Colonic mucosa (tissue), 4 donors: ENCODE results near the gene ZNF385C. TPM values are rescaled to one million over a fixed set of nuclear protein-coding genes. Genes with fewer than 3 reads are reported as not detected.

Experiments
- DNase-seq: peaks from one replicate; pipeline ENCODE4 v3.0.0-alpha.2; 2020
- H3K27ac ChIP-seq: fragments of 200-600 bp; one replicate; pipeline ENCODE4 v1.8.0; 2021
- H3K27me3 ChIP-seq: fragments of 200-600 bp; one replicate; pipeline ENCODE4 v1.8.0; 2021
- H3K36me3 ChIP-seq: fragments of 200-600 bp; one replicate; pipeline ENCODE4 v1.8.0; 2021
- H3K4me1 ChIP-seq: fragments of 200-600 bp; one replicate; pipeline ENCODE4 v1.8.0; 2021; ENCODE audit warnings: mild to moderate bottlenecking
- H3K4me3 ChIP-seq: fragments of 200-600 bp; one replicate; pipeline ENCODE4 v1.8.0; 2021
- H3K9ac ChIP-seq, 2 donors: one replicate each; pipeline ENCODE4 v1.7.0; 2013; ENCODE audit warnings: control low read depth in 2 of 2, low read depth in 2 of 2, low read length in 2 of 2
- H3K9me3 ChIP-seq: fragments of 200-600 bp; one replicate; pipeline ENCODE4 v1.8.0; 2021
- intact Hi-C: fragments of 100-400 bp; cut with DNase I; formaldehyde crosslinking; loops from one replicate; pipeline ENCODE4 v1.14.1; 2022
- total RNA-seq, 2 donors: library from RNA; stranded (reverse); fragmentation: NEBNext Ultra II Directional in 1 of 2; extraction: Animal tissue kit (Norgen Biotek cat#: 25700) in 1 of 2; gene quantifications; one replicate each; pipeline ENCODE4 v1.2.1, GENCODE V29; 2021
- TF ChIP-seq, protein P1 (sequence below): fragments of 200-600 bp; IDR thresholded peaks from one replicate; pipeline ENCODE4 v1.8.0; 2022; ENCODE audit warnings: antibody characterized with exemption, mild to moderate bottlenecking
- donor health status: healthy.
- donor health status: DM: no; HTN: no; CAD: no.
- donor health status: DM: no; HTN: no; CAD: no.

Gene ZNF385C
- total RNA-seq, 2 donors from 2014 or later = 0.20 to 0.32 TPM

DNA sequence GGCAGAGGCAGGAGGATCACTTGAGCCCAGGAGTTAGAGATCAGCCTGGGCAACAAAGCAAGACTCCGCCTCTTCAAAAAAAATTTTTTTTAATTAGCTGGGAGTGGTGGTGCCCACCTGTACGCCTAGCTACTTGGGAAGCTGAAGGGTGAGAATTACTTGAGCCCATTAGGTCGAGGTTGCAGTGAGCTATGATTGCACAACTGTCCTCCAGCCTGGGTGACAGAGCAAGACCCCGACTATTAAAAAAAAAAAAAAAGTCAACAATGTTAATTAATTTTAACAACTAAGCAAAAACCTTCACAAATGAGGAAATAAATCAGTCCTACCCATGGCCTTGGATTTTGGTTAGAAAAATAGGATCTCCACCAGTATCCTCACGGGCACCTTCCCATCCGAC is 8.9 kb upstream of the ZNF385C start:
- H3K27ac ChIP-seq = no peak overlapping the region
- no peaks in the 10 kb centered on the region for H3K9me3 ChIP-seq
- no peaks in the 10 kb centered on the region for H3K36me3 ChIP-seq
- DNase-seq = no peak
- TF ChIP-seq, protein P1, sequence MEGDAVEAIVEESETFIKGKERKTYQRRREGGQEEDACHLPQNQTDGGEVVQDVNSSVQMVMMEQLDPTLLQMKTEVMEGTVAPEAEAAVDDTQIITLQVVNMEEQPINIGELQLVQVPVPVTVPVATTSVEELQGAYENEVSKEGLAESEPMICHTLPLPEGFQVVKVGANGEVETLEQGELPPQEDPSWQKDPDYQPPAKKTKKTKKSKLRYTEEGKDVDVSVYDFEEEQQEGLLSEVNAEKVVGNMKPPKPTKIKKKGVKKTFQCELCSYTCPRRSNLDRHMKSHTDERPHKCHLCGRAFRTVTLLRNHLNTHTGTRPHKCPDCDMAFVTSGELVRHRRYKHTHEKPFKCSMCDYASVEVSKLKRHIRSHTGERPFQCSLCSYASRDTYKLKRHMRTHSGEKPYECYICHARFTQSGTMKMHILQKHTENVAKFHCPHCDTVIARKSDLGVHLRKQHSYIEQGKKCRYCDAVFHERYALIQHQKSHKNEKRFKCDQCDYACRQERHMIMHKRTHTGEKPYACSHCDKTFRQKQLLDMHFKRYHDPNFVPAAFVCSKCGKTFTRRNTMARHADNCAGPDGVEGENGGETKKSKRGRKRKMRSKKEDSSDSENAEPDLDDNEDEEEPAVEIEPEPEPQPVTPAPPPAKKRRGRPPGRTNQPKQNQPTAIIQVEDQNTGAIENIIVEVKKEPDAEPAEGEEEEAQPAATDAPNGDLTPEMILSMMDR = no peak
- H3K4me1 ChIP-seq = peaks cover 9% of the 10 kb centered on the region
- H3K4me3 ChIP-seq = peak overlapping the region; percentile 22
- H3K27me3 ChIP-seq = no peaks in the 10 kb centered on the region
- H3K9ac ChIP-seq = no peak overlapping the region
- intact Hi-C loops = no loop called here

DNA sequence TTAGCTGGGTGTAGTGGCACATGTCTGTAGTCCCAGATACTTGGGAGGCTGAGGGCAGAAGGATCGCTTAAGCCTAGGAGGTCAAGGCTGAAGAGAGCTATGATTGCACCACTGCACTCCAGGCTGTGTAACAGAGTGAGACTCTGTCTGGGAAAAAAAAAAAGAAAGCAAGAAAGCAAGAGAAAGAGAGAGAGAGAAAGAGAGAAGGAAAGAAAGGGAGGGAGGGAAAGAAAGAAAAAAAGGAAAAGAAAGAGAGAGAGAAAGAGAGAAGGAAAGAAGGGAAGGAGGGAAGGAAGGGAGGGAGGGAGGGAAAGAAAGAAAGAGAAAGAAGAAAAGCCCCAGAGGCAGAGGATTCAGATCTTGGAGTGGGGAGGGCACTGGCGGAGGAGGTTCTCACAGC is 7.7 kb upstream of the ZNF385C start:
- Histone ChIP-seq H3K36me3 (no peaks in the 10 kb centered on the region), H3K4me1 (no peaks in the 10 kb centered on the region), H3K27me3 (no peaks in the 10 kb centered on the region), H3K4me3 (no peak overlapping the region), H3K27ac (no peak overlapping the region), H3K9me3 (no peaks in the 10 kb centered on the region), H3K9ac (no peak overlapping the region)
- no peak for DNase-seq
- intact Hi-C loops = no loop called here
- TF ChIP-seq, protein P1 = no peak

DNA sequence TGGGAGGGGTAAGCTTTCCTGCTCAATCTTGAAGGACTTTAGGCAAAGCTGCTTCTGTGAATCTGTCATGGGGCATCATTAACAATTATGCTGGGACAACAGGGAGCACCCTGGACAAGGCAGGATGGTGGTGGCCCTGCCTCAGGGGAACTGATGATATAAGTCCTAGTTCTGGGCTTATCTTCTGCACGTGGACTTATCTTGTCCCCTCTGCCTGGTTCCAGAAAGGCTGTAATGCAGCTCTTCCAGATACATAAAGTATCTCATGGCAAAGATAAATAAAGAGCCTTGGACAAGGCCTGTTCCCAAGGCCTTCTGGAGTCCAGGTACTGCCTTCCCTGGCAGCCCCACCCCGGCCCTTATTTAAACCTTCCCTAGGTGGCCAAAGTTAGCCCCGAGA is 6.0 kb upstream of the ZNF385C start:
- H3K27ac ChIP-seq = no peak overlapping the region
- no peaks in the 10 kb centered on the region for H3K36me3 ChIP-seq
- H3K4me3 ChIP-seq = no peak overlapping the region
- no peaks in the 10 kb centered on the region for H3K9me3 ChIP-seq
- H3K27me3 ChIP-seq = no peaks in the 10 kb centered on the region
- H3K4me1 ChIP-seq = no peaks in the 10 kb centered on the region
- TF ChIP-seq, protein P1 = no peak
- H3K9ac ChIP-seq = no peak overlapping the region
- no peak for DNase-seq
- intact Hi-C loops = loop anchor here (5.0 kb wide), 2 partner anchors 37 to 77 kb away; no protein-coding TSS in a partner anchor

DNA sequence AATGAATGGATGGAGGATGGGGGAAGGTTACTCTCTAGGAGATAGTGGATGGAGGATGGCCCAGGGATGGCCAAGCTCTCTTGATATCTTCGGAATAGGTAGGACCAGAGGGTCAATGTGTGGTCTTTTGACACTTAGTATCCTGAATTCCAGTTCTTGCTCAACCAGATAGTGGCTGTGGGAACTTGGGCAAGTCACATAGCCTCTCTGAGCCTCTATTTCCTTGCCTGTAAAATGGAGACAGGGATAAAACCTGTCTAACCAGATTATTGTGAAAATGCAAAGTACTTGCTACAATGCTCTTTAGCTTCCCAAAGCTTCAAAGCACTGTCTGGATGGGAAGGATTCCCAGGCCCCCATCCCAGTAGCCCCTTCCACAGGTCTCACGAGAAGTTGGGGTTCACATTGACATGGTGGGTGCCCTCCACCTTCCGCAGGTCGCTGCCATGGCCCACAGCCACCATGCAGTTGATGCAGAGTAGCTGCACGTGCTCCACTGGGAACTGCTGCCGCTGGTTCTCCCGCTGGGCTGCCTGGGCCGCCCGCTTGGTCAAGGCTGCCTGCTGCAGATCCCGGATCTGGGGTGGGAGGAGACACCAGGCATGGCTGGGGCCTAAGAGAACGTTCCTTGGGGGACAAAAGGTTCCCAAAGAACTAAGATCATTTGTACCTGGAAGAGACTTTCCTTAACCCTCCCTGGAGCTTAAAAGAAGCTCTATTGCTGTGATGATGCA is 5.1 kb upstream of the ZNF385C start:
- H3K9me3 ChIP-seq = no peaks in the 10 kb centered on the region
- H3K4me3 ChIP-seq = no peak overlapping the region
- no peaks in the 10 kb centered on the region for H3K4me1 ChIP-seq
- DNase-seq = no peak
- TF ChIP-seq, protein P1 = no peak
- no peak overlapping the region for H3K27ac ChIP-seq
- H3K27me3 ChIP-seq = peaks cover under 1% of the 10 kb centered on the region
- intact Hi-C loops = loop anchor here (5.0 kb wide), 2 partner anchors 36 to 76 kb away; no protein-coding TSS in a partner anchor
- no peak overlapping the region for H3K9ac ChIP-seq
- H3K36me3 ChIP-seq = no peaks in the 10 kb centered on the region

DNA sequence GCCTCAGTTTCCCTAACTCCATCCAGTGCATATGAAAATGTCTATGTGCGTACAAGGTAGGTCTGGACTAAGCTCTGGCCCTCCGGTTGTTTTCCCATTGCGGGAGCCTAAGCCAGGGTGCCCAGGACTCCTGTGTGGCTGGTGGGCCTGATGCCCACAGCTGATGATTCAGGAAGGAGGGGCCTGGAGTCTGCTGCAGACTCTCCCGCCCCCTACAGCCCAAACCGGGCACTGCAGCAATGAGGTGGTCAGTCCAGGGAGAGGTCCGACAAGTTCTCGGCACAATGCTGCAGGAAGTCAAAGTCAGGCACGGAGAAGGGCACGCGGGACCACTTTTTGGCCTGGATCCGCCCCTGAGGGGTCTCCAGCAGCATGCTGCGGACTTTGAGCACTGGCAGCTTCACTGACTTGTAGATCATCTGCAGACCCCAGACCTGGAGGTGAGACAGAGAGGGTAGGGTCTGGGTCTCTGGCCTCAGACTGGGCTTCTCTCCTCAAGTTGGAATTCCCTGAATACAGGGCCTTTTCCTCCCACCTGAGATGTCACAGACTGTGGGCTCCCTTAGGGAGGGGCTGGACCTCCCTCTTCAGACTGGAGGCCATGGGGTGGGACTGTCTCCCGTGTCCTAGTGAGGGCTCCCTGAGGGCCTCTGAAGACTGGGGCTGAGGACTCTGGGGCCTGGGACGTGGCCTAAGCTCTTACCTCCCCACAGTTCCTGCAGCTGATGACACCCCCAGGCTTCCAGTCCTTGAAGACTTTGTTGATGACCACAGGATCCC is 3.4 kb upstream of the ZNF385C start:
- H3K4me1 ChIP-seq = no peaks in the 10 kb centered on the region
- no peaks in the 10 kb centered on the region for H3K36me3 ChIP-seq
- H3K27ac ChIP-seq = no peak overlapping the region
- TF ChIP-seq, protein P1 = peak; percentile 90
- H3K9me3 ChIP-seq = no peaks in the 10 kb centered on the region
- DNase-seq = peak; percentile 82
- intact Hi-C loops = loop anchor here (5.0 kb wide), 2 partner anchors 34 to 74 kb away; no protein-coding TSS in a partner anchor
- no peak overlapping the region for H3K4me3 ChIP-seq
- no peak overlapping the region for H3K9ac ChIP-seq
- peaks cover 15% of the 10 kb centered on the region for H3K27me3 ChIP-seq
